ENCODE results near the gene HBD. TPM values are rescaled to one million over a fixed set of nuclear protein-coding genes. Genes with fewer than 3 reads are reported as not detected.

The HBD gene
- total RNA-seq, 2 experiments from 2014 or later = not detected

- no peaks in the 10 kb centered on the region for H3K27me3 ChIP-seq (ENCODE audit: control insufficient read depth in 1 of 2, insufficient read depth in 2 of 2, low read length in 2 of 2)
- H3K36me3 Mint-ChIP-seq (ENCODE audit: low read depth) = no peaks in the 10 kb centered on the region
These were observed 45.3 kb upstream of the HBD start for GRCh38 chr11:5279471-5280090.

GRCh38 chr11:5277807-5278382 is 43.6 kb upstream of the HBD start:
- H3K9me3 Mint-ChIP-seq = no peaks in the 10 kb centered on the region
- Histone ChIP-seq H3K9me3 (ENCODE audit: control insufficient read depth in 1 of 2, insufficient read depth in 1 of 2, low read length in 2 of 2) (no peaks in the 10 kb centered on the region), H3K27ac (ENCODE audit: low read depth in 1 of 2, low read length in 2 of 2) (no peak overlapping the region), H3K4me1 (ENCODE audit: insufficient read depth, low read length) (no peaks in the 10 kb centered on the region), H3K27me3 (ENCODE audit: control insufficient read depth in 1 of 2, insufficient read depth in 2 of 2, low read length in 2 of 2) (no peaks in the 10 kb centered on the region), H3K36me3 (ENCODE audit: insufficient read depth, low read length) (no peaks in the 10 kb centered on the region), H3K4me3 (ENCODE audit: low read length) (no peak overlapping the region)
- ChIA-PET CTCF (no interaction called here), POLR2A (no interaction called here)
- H3K36me3 Mint-ChIP-seq (ENCODE audit: low read depth) = no peaks in the 10 kb centered on the region
- no peak overlapping the region for H3K27ac Mint-ChIP-seq
- no peaks in the 10 kb centered on the region for H3K27me3 Mint-ChIP-seq
- TF ChIP-seq CTCF (IDR thresholded peaks at IDR 0.05) = no peak
- H3K4me3 Mint-ChIP-seq = no peak overlapping the region
- H3K4me1 Mint-ChIP-seq (ENCODE audit: low read depth) = no peaks in the 10 kb centered on the region
- DNase-seq (no peak), ATAC-seq (ENCODE audit: poor library complexity) (no peak)
- intact Hi-C loops (cut with DNase I, micrococcal nuclease) = no loop called here

More at GRCh38 chr11:5279471-5280090, 45.3 kb upstream of the HBD start:
- DNase-seq (no peak), ATAC-seq (ENCODE audit: poor library complexity) (no peak)
- Histone ChIP-seq H3K4me1 (ENCODE audit: insufficient read depth, low read length) (no peaks in the 10 kb centered on the region), H3K9me3 (ENCODE audit: control insufficient read depth in 1 of 2, insufficient read depth in 1 of 2, low read length in 2 of 2) (no peaks in the 10 kb centered on the region), H3K27ac (ENCODE audit: low read depth in 1 of 2, low read length in 2 of 2) (no peak overlapping the region), H3K4me3 (ENCODE audit: low read length) (no peak overlapping the region), H3K36me3 (ENCODE audit: insufficient read depth, low read length) (no peaks in the 10 kb centered on the region)
- CTCF ChIA-PET = no interaction called here
- Mint-ChIP-seq H3K4me3 (no peak overlapping the region), H3K9me3 (no peaks in the 10 kb centered on the region), H3K27me3 (no peaks in the 10 kb centered on the region), H3K4me1 (ENCODE audit: low read depth) (no peaks in the 10 kb centered on the region), H3K27ac (no peak overlapping the region)
- TF ChIP-seq CTCF (IDR thresholded peaks at IDR 0.05) = no peak
- POLR2A ChIA-PET = no interaction called here
- intact Hi-C loops (cut with DNase I, micrococcal nuclease) = no loop called here

GRCh38 chr11:5276697-5277096 is 42.4 kb upstream of the HBD start:
- Histone ChIP-seq H3K9me3 (ENCODE audit: control insufficient read depth in 1 of 2, insufficient read depth in 1 of 2, low read length in 2 of 2) (no peaks in the 10 kb centered on the region), H3K4me3 (ENCODE audit: low read length) (no peak overlapping the region), H3K36me3 (ENCODE audit: insufficient read depth, low read length) (no peaks in the 10 kb centered on the region), H3K4me1 (ENCODE audit: insufficient read depth, low read length) (no peaks in the 10 kb centered on the region), H3K27ac (ENCODE audit: low read depth in 1 of 2, low read length in 2 of 2) (no peak overlapping the region), H3K27me3 (ENCODE audit: control insufficient read depth in 1 of 2, insufficient read depth in 2 of 2, low read length in 2 of 2) (no peaks in the 10 kb centered on the region)
- H3K27me3 Mint-ChIP-seq = no peaks in the 10 kb centered on the region
- H3K9me3 Mint-ChIP-seq = no peaks in the 10 kb centered on the region
- DNase-seq = no peak
- ATAC-seq (ENCODE audit: poor library complexity) = no peak
- H3K4me3 Mint-ChIP-seq = no peak overlapping the region
- no peak overlapping the region for H3K27ac Mint-ChIP-seq
- no peaks in the 10 kb centered on the region for H3K36me3 Mint-ChIP-seq (ENCODE audit: low read depth)
- POLR2A ChIA-PET = no interaction called here
- intact Hi-C loops (cut with DNase I, micrococcal nuclease) = no loop called here
- no peaks in the 10 kb centered on the region for H3K4me1 Mint-ChIP-seq (ENCODE audit: low read depth)
- no peak for TF ChIP-seq CTCF (IDR thresholded peaks at IDR 0.05)
- CTCF ChIA-PET = no interaction called here

Measured in CD4-positive, alpha-beta T cell (primary cell).